Measurements from ENCODE around the gene REXO5.

REXO5 gene

DNA sequence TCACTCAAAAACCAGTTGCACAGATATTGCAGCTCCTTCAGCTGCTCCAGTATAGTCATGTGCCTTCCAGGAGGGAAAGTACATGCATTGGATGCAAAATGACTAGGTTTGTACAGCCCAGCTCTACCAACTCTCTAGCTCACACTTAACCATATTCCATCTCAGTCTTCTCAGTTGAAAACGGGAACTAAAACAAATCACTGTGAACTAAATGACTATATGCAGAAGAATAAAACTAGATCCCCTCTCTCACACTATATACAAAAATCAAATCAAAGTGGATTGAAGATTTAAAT, 69.0 kb downstream of the REXO5 start:
- no peak for DNase-seq

GRCh38 chr16:20878682-20879147, 72.4 kb downstream of the REXO5 start:
- no peak for DNase-seq

DNA sequence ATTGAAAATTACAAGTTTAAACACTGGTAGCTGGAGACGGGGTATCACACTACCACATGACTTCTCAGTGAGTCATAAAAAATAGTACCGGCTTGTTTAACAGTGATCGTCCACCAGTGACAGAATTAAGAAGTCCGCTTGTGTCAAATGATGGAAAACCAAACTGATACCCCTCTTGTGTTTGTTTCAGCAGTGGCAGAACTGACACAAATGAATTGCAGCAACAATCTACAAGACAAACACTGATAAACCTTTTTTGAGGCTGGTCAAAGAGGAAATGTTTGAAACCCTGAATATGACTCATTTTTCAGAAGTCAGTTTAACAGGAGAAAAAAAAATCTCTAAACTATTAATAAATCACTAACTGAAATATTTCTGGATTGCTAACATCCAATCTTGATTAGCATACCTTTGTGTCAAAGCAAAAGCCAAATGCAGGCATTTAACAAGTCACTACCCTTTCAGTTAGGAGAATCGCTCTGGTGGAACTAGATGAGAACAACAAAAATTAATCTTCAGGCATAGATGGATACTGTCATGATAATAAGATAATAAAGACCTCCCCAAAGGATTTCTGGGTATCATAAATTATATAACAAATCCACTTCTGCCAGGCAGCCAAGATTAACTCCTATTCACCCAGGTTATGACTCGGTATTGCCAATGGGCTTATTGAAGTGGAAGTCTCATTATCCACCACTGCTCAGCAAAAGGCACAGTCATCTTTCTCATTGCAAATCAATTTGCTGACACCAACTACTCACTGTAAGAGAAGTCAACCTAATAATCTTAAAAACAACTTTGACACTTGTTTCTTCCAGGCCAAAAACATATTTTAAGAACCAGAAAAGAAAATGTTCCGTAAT, 73.1 kb downstream of the REXO5 start:
- peak; percentile 79 for DNase-seq

DNA sequence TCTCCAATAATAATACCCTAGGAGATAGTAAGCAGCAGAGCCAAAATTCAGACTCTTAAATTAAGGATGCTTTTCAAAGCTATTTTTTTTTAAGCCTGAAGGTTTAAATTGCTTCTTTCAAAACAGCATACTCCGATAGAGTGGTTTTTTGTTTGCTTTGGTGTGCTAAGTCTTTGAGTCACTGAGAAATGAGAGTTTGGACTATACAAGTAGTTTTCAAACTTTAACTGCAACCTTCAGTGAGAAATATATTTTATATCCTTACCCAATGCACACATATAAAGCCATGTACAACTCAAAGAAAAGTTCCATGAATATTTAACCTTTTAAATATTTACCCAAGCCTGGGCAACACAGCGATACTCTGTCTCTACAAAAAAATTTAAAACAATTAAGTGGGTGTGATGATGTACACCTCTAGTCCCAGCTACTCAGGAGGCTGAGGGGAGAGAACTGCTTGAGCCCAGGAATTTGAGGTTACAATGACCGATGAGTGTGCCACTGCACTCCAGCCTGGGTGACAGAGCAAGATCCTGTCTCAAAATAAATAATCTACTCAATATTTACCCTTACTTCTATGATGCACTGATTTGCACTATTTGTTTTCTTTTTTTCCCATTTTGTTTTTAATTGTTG, 74.7 kb downstream of the REXO5 start:
- no peak for DNase-seq

- no peak for DNase-seq
Observed at GRCh38 chr16:20881503-20881878, 75.2 kb downstream of the REXO5 start.

- no peak for DNase-seq
Observed at GRCh38 chr16:20883554-20884239, 77.4 kb downstream of the REXO5 start.

GRCh38 chr16:20884240-20884556, 77.9 kb downstream of the REXO5 start:
- DNase-seq, result peak; percentile 40

DNA sequence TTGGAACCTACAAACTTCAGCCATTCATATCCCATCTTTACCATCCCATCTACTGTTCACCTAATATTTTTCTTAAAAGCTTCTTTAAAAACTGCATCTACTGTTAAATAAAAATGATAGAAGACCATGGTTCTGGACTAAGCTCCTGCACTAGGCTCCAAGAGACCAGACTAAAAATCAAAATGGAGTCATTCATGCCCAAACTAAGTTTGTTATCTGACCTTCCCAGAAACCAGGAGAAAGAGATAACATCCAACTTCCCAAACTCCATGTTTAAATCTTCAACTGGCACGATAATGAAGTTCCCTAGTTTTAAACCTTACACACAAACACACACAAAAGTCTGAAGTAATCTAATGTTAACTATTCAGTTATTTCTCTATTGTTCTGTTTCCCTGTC, 80.0 kb downstream of the REXO5 start:
- no peak for DNase-seq

DNA sequence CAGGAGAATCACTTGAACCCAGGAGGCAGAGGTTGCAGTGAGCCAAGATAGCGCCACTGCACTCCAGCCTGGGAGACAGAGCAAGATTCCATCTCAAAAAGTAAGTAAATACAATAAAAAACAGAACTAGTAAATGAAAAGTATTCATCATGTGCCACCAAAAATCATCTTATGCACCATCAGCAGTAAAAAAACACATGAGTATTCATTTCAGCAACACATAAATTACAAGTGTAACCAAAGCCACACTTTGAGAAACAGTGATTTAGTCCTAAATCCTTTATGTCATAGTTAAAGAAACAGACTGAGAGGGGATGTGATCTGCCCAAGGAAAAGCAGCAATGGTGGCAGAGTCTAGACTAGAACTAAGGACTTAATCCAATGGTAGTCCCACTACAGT, 80.9 kb downstream of the REXO5 start:
- no peak for DNase-seq

DNA sequence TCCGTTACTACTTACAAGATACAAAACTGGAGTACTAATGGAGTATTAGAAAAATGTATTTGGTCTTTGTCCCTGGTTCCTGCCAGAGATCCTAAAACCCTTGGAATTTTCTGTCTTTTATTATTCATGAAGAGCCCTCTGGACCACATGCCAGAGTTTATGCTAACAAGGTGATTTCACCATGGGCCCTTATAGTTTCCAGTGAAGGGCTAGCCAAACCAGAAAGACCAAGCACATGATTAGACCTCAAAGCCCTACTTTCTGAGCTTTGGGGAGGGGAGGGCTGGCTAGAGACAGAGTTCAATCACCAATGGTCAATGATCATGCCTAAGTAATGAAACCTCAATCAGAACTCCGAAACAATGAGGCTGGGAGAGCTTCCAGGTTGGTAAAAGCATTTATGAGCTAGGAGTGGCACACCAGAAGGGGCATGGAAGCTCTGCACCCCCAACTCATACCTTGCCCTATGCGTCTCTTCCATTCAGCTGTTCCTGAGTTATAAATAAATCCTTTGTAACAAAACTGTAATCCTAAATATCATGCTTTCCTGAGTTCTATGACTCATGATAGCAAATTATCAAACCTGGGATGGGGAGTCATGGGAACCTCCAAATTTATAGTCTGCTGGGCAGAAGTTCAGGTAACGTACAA, 83.4 kb downstream of the REXO5 start:
- DNase-seq, result no peak

GRCh38 chr16:20894388-20894787, 88.1 kb downstream of the REXO5 start:
- no peak for DNase-seq

DNA sequence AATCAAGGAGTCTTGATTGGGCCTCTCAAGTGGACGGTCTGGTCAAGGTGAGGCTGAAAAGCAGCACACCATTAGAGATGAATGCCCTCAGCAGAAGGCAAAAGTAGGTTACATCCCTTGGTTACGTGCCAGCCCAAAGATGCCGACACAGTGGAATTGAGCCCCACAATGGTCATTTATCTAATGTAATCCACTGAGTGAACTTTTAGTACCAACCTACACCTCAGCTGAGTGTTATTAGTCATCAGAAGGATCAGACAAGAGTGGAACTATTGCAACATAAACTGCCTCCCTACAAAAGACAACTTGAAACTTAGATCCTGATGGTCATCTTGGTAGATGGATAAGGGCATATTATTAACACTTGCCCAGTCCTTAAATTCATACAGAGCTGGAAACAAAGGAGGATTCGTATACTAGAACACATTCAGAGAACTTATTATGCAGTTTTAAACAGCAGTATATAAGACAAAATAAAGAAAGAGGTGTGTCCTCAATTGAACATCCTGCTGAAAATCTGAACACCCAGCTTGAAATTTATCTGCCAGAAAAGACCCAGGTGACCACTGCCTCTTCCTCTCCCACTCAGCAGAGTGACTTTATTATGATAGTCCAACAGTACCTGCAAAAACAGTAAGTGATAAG, 91.0 kb downstream of the REXO5 start:
- DNase-seq, result no peak

GRCh38 chr16:20897922-20898321, 91.6 kb downstream of the REXO5 start:
- no peak for DNase-seq

DNA sequence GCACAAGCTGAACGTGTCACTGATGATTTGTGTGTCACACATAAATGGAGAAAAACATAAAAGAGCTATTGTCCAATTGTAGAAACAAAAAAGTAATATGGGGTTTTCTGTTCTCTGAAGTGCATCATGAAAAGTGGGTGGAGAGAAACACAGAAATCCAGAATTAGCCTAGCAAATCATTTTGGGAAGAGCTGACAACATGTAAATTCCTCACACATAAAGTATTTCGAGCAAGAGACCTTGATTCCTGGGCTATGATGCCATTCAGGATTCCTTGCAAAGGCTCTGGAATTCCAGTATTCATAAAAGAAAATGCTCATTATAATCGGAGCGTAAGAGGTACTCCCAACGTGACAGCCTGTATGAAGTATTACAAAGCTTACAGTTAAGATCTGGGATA, 92.7 kb downstream of the REXO5 start:
- no peak for DNase-seq

All from activated CD4-positive, alpha-beta T cell treated with anti-CD3 and anti-CD28 coated beads, Interleukin-2, amount 50 U/mL, for 16 hours (primary cell).